Neural cell (in vitro differentiated cells): ENCODE results near the gene CLEC3A. TPM values are rescaled to one million over a fixed set of nuclear protein-coding genes. Genes with fewer than 3 reads are reported as not detected.
"Not testable (repeated sequence)": the region's sequence is repeated elsewhere in the genome, so short reads cannot be mapped to it uniquely, and the experiment has no call there.

Source experiments
- H2AFZ ChIP-seq: fragments of 200-600, 300-800 bp; sonication (generic), shearing (Covaris generic); 2 replicates; pipeline ENCODE4 v1.6.0; 2014; ENCODE audit warnings: low read depth, mild to moderate bottlenecking, antibody characterized with exemption, low read length, moderate library complexity
- H3F3A ChIP-seq: fragments of 200-600 bp; shearing (Covaris generic); 2 replicates; pipeline ENCODE4 v1.6.1; 2016; ENCODE audit warnings: mild to moderate bottlenecking, moderate library complexity, mixed read lengths, antibody characterized with exemption, low read length; ENCODE audit not compliant: insufficient read depth, poor library complexity, severe bottlenecking
- H3K27ac ChIP-seq: fragments of 200-600, 300-800 bp; sonication (generic), shearing (Covaris generic); 2 replicates; pipeline ENCODE4 v1.5.1; 2014; ENCODE audit warnings: mild to moderate bottlenecking, low read length, moderate library complexity
- H3K27me3 ChIP-seq: fragments of 300-800, 200-600 bp; sonication (generic), shearing (Covaris generic); 2 replicates; pipeline ENCODE4 v1.6.0; 2014; ENCODE audit warnings: mild to moderate bottlenecking, low read depth, low read length, moderate library complexity; ENCODE audit not compliant: insufficient read depth
- H3K36me3 ChIP-seq: fragments of 300-800, 200-600 bp; sonication (generic), shearing (Covaris generic); 2 replicates; pipeline ENCODE4 v1.5.1; 2014; ENCODE audit warnings: mild to moderate bottlenecking, antibody characterized with exemption, low read length, moderate library complexity; ENCODE audit not compliant: insufficient read depth
- H3K4me2 ChIP-seq: fragments of 300-800, 200-600 bp; sonication (generic), shearing (Covaris generic); 2 replicates; pipeline ENCODE4 v1.6.0; 2014; ENCODE audit warnings: mild to moderate bottlenecking, low read length
- H3K4me3 ChIP-seq: fragments of 300-800, 200-600 bp; sonication (generic), shearing (Covaris generic); 2 replicates; pipeline ENCODE4 v1.5.1; 2014; ENCODE audit warnings: mild to moderate bottlenecking, low read length, moderate library complexity
- H3K79me2 ChIP-seq: fragments of 200-600 bp; shearing (Covaris generic); replicated peaks from 2 replicates; pipeline ENCODE4 v1.6.0; 2014; ENCODE audit warnings: mild to moderate bottlenecking, low read length, moderate library complexity; ENCODE audit not compliant: insufficient read depth
- H3K9ac ChIP-seq: fragments of 300-800, 200-600 bp; sonication (generic), shearing (Covaris generic); 2 replicates; pipeline ENCODE4 v1.6.1; 2016; ENCODE audit warnings: mild to moderate bottlenecking, low read length, mixed read lengths
- H3K9me2 ChIP-seq: fragments of 200-600 bp; shearing (Covaris generic); 2 replicates; pipeline ENCODE4 v1.6.1; 2016; ENCODE audit warnings: mild to moderate bottlenecking, low read length, mixed read lengths; ENCODE audit not compliant: insufficient read depth
- H3K9me3 ChIP-seq: fragments of 200-600, 300-800 bp; sonication (generic), shearing (Covaris generic); 2 replicates; pipeline ENCODE4 v1.6.1; 2016; ENCODE audit warnings: mild to moderate bottlenecking, mixed run types, low read length, moderate library complexity, mixed read lengths
- H4K20me1 ChIP-seq: fragments of 200-600 bp; shearing (Covaris generic); 2 replicates; pipeline ENCODE4 v1.6.1; 2016; ENCODE audit warnings: mild to moderate bottlenecking, mixed run types; ENCODE audit not compliant: insufficient read depth
- CTCF ChIP-seq: fragments of 450-650 bp; IDR thresholded peaks from 2 replicates; pipeline ENCODE4 v1.5.1; 2014; ENCODE audit warnings: antibody characterized with exemption, mild to moderate bottlenecking, moderate library complexity; ENCODE audit not compliant: poor library complexity, severe bottlenecking
- EP300 ChIP-seq: fragments of 450-650 bp; conservative IDR thresholded peaks from 2 replicates; pipeline ENCODE4 v1.6.1; 2014; ENCODE audit warnings: antibody characterized with exemption, mild to moderate bottlenecking, moderate library complexity; ENCODE audit not compliant: poor library complexity, severe bottlenecking
- EZH2 ChIP-seq: fragments of 200-600, 300-800 bp; shearing (Covaris generic), sonication (generic); IDR thresholded peaks from 2 replicates; pipeline ENCODE4 v1.6.1; 2014; ENCODE audit warnings: antibody characterized with exemption, low read length, borderline replicate concordance, mild to moderate bottlenecking; ENCODE audit not compliant: insufficient read depth, poor library complexity, severe bottlenecking
- MXI1 ChIP-seq: fragments of 450-650 bp; conservative IDR thresholded peaks from 2 replicates; pipeline ENCODE4 v1.6.1; 2014; ENCODE audit warnings: antibody characterized with exemption, mild to moderate bottlenecking; ENCODE audit not compliant: poor library complexity, severe bottlenecking
- POLR2AphosphoS5 ChIP-seq: IDR thresholded peaks from 2 replicates; pipeline ENCODE4 v1.6.1; 2012
- REST ChIP-seq: IDR thresholded peaks from 2 replicates; pipeline ENCODE4 v1.6.1; 2012; ENCODE audit warnings: borderline replicate concordance
- SMC3 ChIP-seq: fragments of 450-650 bp; conservative IDR thresholded peaks from 2 replicates; pipeline ENCODE4 v1.6.1; 2014; ENCODE audit warnings: antibody characterized with exemption, mild to moderate bottlenecking, moderate library complexity; ENCODE audit not compliant: poor library complexity
- TAF1 ChIP-seq: IDR thresholded peaks from 2 replicates; pipeline ENCODE4 v1.6.1; 2012; ENCODE audit warnings: low read depth
- polyA plus RNA-seq: library from polyadenylated mRNA; depleted of rRNA; stranded (reverse); fragments of >200 nt; gene quantifications from 2 replicates; pipeline ENCODE4 v1.2.3, GENCODE V29; 2014

CLEC3A gene
- polyA plus RNA-seq, 1 donor from 2014 or later, result not detected

GRCh38 chr16:77989846-77990245 is 32.5 kb upstream of the CLEC3A start:
- no peaks in the 10 kb centered on the region for H3K27me3 ChIP-seq
- no peaks in the 10 kb centered on the region for H3K36me3 ChIP-seq
- H3K4me3 ChIP-seq, result no peak overlapping the region
- H4K20me1 ChIP-seq, result no peaks in the 10 kb centered on the region
- no peaks in the 10 kb centered on the region for H3F3A ChIP-seq
- H3K79me2 ChIP-seq, result no peaks in the 10 kb centered on the region
- no peak overlapping the region for H3K9ac ChIP-seq
- H3K4me2 ChIP-seq, result no peak overlapping the region
- no peak overlapping the region for H3K27ac ChIP-seq
- H3K9me2 ChIP-seq, result no peaks in the 10 kb centered on the region
- H3K9me3 ChIP-seq, result no peaks in the 10 kb centered on the region
- TF ChIP-seq SMC3 (no peak), EZH2 (no peak), EP300 (no peak), TAF1 (no peak)
- H2AFZ ChIP-seq, result no peak overlapping the region

- H3K79me2 ChIP-seq, result no peaks in the 10 kb centered on the region
- H3K9me2 ChIP-seq, result no peaks in the 10 kb centered on the region
- H3K27ac ChIP-seq, result no peak overlapping the region
Measured at GRCh38 chr16:77991701-77992100, 30.6 kb upstream of the CLEC3A start.

GRCh38 chr16:77992381-77992780 is 30.0 kb upstream of the CLEC3A start:
- H3K4me2 ChIP-seq, H3K36me3 ChIP-seq, H2AFZ ChIP-seq, H3K9me2 ChIP-seq, H3K9ac ChIP-seq, H3K27me3 ChIP-seq, H3K4me3 ChIP-seq, H3F3A ChIP-seq, H4K20me1 ChIP-seq, H3K27ac ChIP-seq, H3K9me3 ChIP-seq, H3K79me2 ChIP-seq: not testable (repeated sequence)

More at GRCh38 chr16:77991701-77992100, 30.6 kb upstream of the CLEC3A start:
- Histone ChIP-seq H3K4me3 (no peak overlapping the region), H2AFZ (no peak overlapping the region), H3K27me3 (no peaks in the 10 kb centered on the region), H3K9me3 (no peaks in the 10 kb centered on the region), H4K20me1 (no peaks in the 10 kb centered on the region), H3K4me2 (no peak overlapping the region), H3K36me3 (no peaks in the 10 kb centered on the region), H3K9ac (no peak overlapping the region), H3F3A (no peaks in the 10 kb centered on the region)
- TF ChIP-seq SMC3 (no peak), EP300 (no peak)

GRCh38 chr16:77993111-77993985 is 29.0 kb upstream of the CLEC3A start:
- Histone ChIP-seq H3K27me3 (no peaks in the 10 kb centered on the region), H3K36me3 (no peaks in the 10 kb centered on the region), H3K4me3 (no peak overlapping the region), H2AFZ (no peak overlapping the region), H3K27ac (no peak overlapping the region), H3K79me2 (no peaks in the 10 kb centered on the region), H3K9me3 (no peaks in the 10 kb centered on the region), H4K20me1 (no peaks in the 10 kb centered on the region), H3K4me2 (no peak overlapping the region), H3F3A (no peaks in the 10 kb centered on the region), H3K9me2 (no peaks in the 10 kb centered on the region), H3K9ac (no peak overlapping the region)
- no peak for TF ChIP-seq MXI1
- no peak for TF ChIP-seq SMC3
- TF ChIP-seq TAF1, result no peak
- TF ChIP-seq REST, result no peak
- no peak for TF ChIP-seq CTCF
- no peak for TF ChIP-seq POLR2AphosphoS5
